ENCODE results near the gene NUP210.

- TF ChIP-seq CTCF (conservative IDR thresholded peaks at IDR 0.05; ENCODE audit: low read depth in 2 of 2) (0 out of 4 replicates have a peak, but pooled peaks have one; percentile 4 to 14), POLR2AphosphoS5 (IDR thresholded peaks at IDR 0.05; ENCODE audit: low read depth) (no peak), ETS1 (IDR thresholded peaks at IDR 0.05) (no peak), ZNF331 (CRISPR knock-in tag; IDR thresholded peaks at IDR 0.05; ENCODE audit: low read depth) (no peak), REST (IDR thresholded peaks at IDR 0.05; ENCODE audit: unreplicated experiment) (no peak), EZH2phosphoT487 (IDR thresholded peaks at IDR 0.05; ENCODE audit: unreplicated experiment) (no peak), EZH2 (IDR thresholded peaks at IDR 0.05; ENCODE audit: low read depth, unreplicated experiment) (no peak), CREB1 (CRISPR knock-in tag; IDR thresholded peaks at IDR 0.05; ENCODE audit: low read depth) (no peak), ZNF114 (CRISPR knock-in tag; IDR thresholded peaks at IDR 0.05) (no peak)
Measured at GRCh38 chr3:13403213-13403819, 16.8 kb downstream of the NUP210 start.

Measured in GM23338 (cell line).